GM12878 (cell line): Measurements from ENCODE around the gene KLK3. TPM values are rescaled to one million over a fixed set of nuclear protein-coding genes. Genes with fewer than 3 reads are reported as not detected.

Experiments
- ATAC-seq: fragments of 200-7000 bp; cut with Tn5 transposase; 3 replicates; pipeline ENCODE4 v1.9.1; 2020; ENCODE audit warnings: mild to moderate bottlenecking, moderate library complexity
- BruUV-seq: library from RNA; stranded (reverse); fragments of 400-500 nt; replicated peaks from 2 replicates; lab custom pipeline; 2021; lab: Mats Ljungman, UMichigan
- CTCF ChIA-PET: fragments of 300-600 bp; sonication (Branson Sonifier 250); formaldehyde crosslinking; extraction: SDS; loops from one replicate; lab custom pipeline; 2021; ENCODE audit warnings: inconsistent platforms; lab: Yijun Ruan, JAX
- POLR2A ChIA-PET: fragments of 350-600 bp; formaldehyde crosslinking; extraction: SDS; loops from one replicate; lab custom pipeline; 2021; ENCODE audit warnings: inconsistent platforms; lab: Charles Lee
- RAD21 ChIA-PET: fragments of 300-600 bp; sonication (Branson Sonifier 250); formaldehyde crosslinking; loops from one replicate; lab custom pipeline; 2023; ENCODE audit warnings: antibody characterized with exemption; ENCODE audit not compliant: unreplicated experiment; lab: Charles Lee
- SMC1A ChIA-PET: fragments of 300-600 bp; sonication (Branson Sonifier 250); formaldehyde crosslinking; loops from one replicate; lab custom pipeline; 2023; ENCODE audit not compliant: unreplicated experiment, uncharacterized antibody; lab: Charles Lee
- DNase-seq: peaks from one replicate; pipeline ENCODE4 v3.0.0-alpha.2; 2011; ENCODE audit warnings: low read depth, low spot score
- FAIRE-seq: peaks from 3 replicates; lab custom pipeline; 2011; peaks lifted over from hg19 to GRCh38; lab: Jason Lieb, UNC
- H2AFZ ChIP-seq: 2 replicates; pipeline ENCODE4 v1.6.0; 2011; ENCODE audit warnings: low read depth, low read length, control low read depth; ENCODE audit not compliant: control insufficient read depth
- H3K27ac ChIP-seq: 2 replicates; pipeline ENCODE4 v1.5.1; 2011; ENCODE audit warnings: control low read depth; ENCODE audit not compliant: control insufficient read depth, insufficient read depth
- H3K27me3 ChIP-seq, 2 experiments: replicated peaks in 1 of 2; 2 replicates each; pipeline versions ENCODE4 v1.6.0 to v1.6.1; 2011; ENCODE audit warnings: low read length in 1 of 2; ENCODE audit not compliant: control insufficient read depth in 2 of 2, insufficient read depth in 2 of 2
- H3K36me3 ChIP-seq, 2 experiments: 2 replicates each; pipeline ENCODE4 v1.5.1; 2011; ENCODE audit warnings: low read length in 1 of 2; ENCODE audit not compliant: control insufficient read depth in 2 of 2, insufficient read depth in 2 of 2
- H3K4me1 ChIP-seq: 2 replicates; pipeline ENCODE4 v1.6.1; 2011; ENCODE audit warnings: mild to moderate bottlenecking, low read length, moderate library complexity, mixed read lengths; ENCODE audit not compliant: control insufficient read depth, insufficient read depth
- H3K4me2 ChIP-seq: 2 replicates; pipeline ENCODE4 v1.6.0; 2011; ENCODE audit warnings: control low read depth; ENCODE audit not compliant: control insufficient read depth, insufficient read depth
- H3K4me3 ChIP-seq: fragments of 200-600 bp; sonication (generic); 2 replicates; pipeline ENCODE4 v1.5.1; 2016
- H3K79me2 ChIP-seq: 2 replicates; pipeline ENCODE4 v1.6.0; 2011; ENCODE audit warnings: low read length; ENCODE audit not compliant: control insufficient read depth, insufficient read depth
- H3K9ac ChIP-seq: 2 replicates; pipeline ENCODE4 v1.8.0; 2011; ENCODE audit warnings: low read length, control low read depth, mixed read lengths; ENCODE audit not compliant: control insufficient read depth, insufficient read depth
- H3K9me3 ChIP-seq: replicated peaks from 3 replicates; pipeline ENCODE4 v1.5.1; 2011; ENCODE audit warnings: mild to moderate bottlenecking, low read length; ENCODE audit not compliant: control insufficient read depth, insufficient read depth
- H4K20me1 ChIP-seq: 2 replicates; pipeline ENCODE4 v1.6.0; 2011; ENCODE audit not compliant: control insufficient read depth, insufficient read depth
- CHD4 ChIP-seq: fragments of 200-600 bp; sonication (generic); IDR thresholded peaks from 2 replicates; pipeline ENCODE4 v1.6.1; 2016; ENCODE audit warnings: mild to moderate bottlenecking
- EZH2 ChIP-seq: IDR thresholded peaks from 2 replicates; pipeline ENCODE4 v1.6.1; 2012; ENCODE audit warnings: low read depth, mild to moderate bottlenecking, control low read depth, inconsistent platforms, low read length, borderline replicate concordance; ENCODE audit not compliant: control insufficient read depth
- PML ChIP-seq: IDR thresholded peaks from 2 replicates; pipeline ENCODE4 v1.6.1; 2012; ENCODE audit warnings: low read length, inconsistent platforms
- WGBS: methylation state at CpG from one replicate; pipeline ENCODE4 v1.1.6; 2016; ENCODE audit warnings: low lambda C conversion rate; ENCODE audit not compliant: insufficient replicate concordance, insufficient coverage; ENCODE audit errors: missing lambda C conversion rate; 5-methylcytosine and 5-hydroxymethylcytosine counted together
- in situ Hi-C: fragments of 300-500 bp; cut with MboI; formaldehyde crosslinking; loops from 9 replicates; pipeline ENCODE4 v1.14.3; 2018; ENCODE audit warnings: mixed read lengths
- intact Hi-C: fragments of 100-400 bp; cut with micrococcal nuclease; formaldehyde crosslinking; loops from one replicate; pipeline ENCODE4 v1.14.2; 2022; ENCODE audit not compliant: unreplicated experiment
- polyA plus RNA-seq, 11 experiments: library from polyadenylated mRNA; depleted of rRNA in 4 of 11; unstranded in 6 of 11; stranded (reverse) in 5 of 11; fragments of >200 nt; fragmentation: Nextera tagmentation in 4 of 11; fragmentation: Illumina TruSeq in 1 of 11; extraction: Ambion mirVana in 4 of 11; extraction: Trizol in 1 of 11; gene quantifications; 1 replicate in 1 of 11; 2 replicates in 10 of 11; pipeline versions ENCODE4 v1.2.1 to v1.2.3, GENCODE V29; 2011 to 2016; ENCODE audit warnings: inconsistent platforms in 2 of 11, missing spikeins in 2 of 11, low read depth in 1 of 11
- total RNA-seq, 4 experiments: library from RNA; depleted of rRNA in 3 of 4; stranded (reverse); fragments of >200 nt in 3 of 4; fragmentation: Illumina TruSeq in 1 of 4; extraction: Trizol in 1 of 4; gene quantifications; 2 replicates each; pipeline versions ENCODE4 v1.2.1 to v1.2.3, GENCODE V29; 2013 to 2021
- TF ChIP-seq, protein P1 (sequence below): fragments of 450-650 bp; IDR thresholded peaks from 2 replicates; pipeline ENCODE4 v1.6.1; 2017; ENCODE audit warnings: mild to moderate bottlenecking, moderate library complexity
- TF ChIP-seq, protein P2 (sequence below): IDR thresholded peaks from 2 replicates; pipeline ENCODE4 v1.6.1; 2012; ENCODE audit warnings: improper control_type of control experiment, low read depth, low read length; ENCODE audit not compliant: insufficient replicate concordance
- TF ChIP-seq, protein P3 (sequence below): fragments of 150-350 bp; IDR thresholded peaks from 2 replicates; pipeline ENCODE4 v1.6.1; 2016; ENCODE audit warnings: low read depth, low read length
- TF ChIP-seq, protein P4 (sequence below): fragments of 450-650 bp; IDR thresholded peaks from 2 replicates; pipeline ENCODE4 v1.6.1; 2017; ENCODE audit warnings: antibody characterized with exemption, mild to moderate bottlenecking, moderate library complexity

The KLK3 gene
- total and polyA plus RNA-seq, 10 of the 15 experiments (the other 5 are each of a cell fraction or from before 2014, with no cell fraction given): 0.31 TPM; not detected in 9

DNA sequence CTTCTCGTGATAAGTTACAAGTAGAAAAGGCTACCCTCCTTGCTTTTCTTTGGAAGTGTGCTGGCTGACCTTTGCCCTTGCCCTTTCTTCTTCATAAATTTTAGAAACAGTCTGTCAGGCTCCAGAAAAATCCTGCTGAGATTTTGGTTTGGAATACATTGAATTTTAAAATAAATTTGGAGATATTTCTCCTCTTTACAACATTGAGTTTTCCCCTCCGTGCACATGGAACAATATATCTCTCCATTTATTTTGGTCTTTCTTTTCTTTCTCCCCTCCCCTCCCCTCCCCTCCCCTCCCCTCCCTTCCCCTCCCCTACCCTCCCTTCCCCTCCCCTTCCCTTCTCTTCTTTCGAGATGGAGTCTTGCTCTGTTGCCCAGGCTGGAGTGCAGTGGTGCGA, 47.9 kb downstream of the KLK3 start:
- DNase-seq: no peak
- ChIA-PET RAD21 (interaction anchor here (1.6 kb wide), 1 partner anchor 19 kb away, joined by 4 read pairs; no protein-coding TSS in a partner anchor), POLR2A (no interaction called here), CTCF (no interaction called here), SMC1A (interaction anchor here (1.7 to 3.8 kb wide), 2 partner anchors 19 to 197 kb away, joined by 3 to 32 read pairs; no protein-coding TSS in a partner anchor)
- Histone ChIP-seq H3K4me1 (peaks cover 5% of the 10 kb centered on the region), H3K9me3 (no peaks in the 10 kb centered on the region; the same call in 2 of the 3 replicates), H3K4me3 (no peak overlapping the region), H3K79me2 (no peaks in the 10 kb centered on the region), H3K27ac (no peak overlapping the region), H4K20me1 (no peaks in the 10 kb centered on the region), H3K9ac (no peak overlapping the region), H2AFZ (no peak overlapping the region), H3K36me3 (no peaks in the 10 kb centered on the region), H3K4me2 (no peak overlapping the region), H3K27me3 (no peaks in the 10 kb centered on the region)
- intact Hi-C loops (no loop called here), in situ Hi-C loops (no loop called here)
- FAIRE-seq: no peak
- WGBS: 93% methylated on average over 3 of the region's 4 CpGs
- no TSS peak for BruUV-seq
- no peak for ATAC-seq
- TF ChIP-seq EZH2 (no peak), CHD4 (no peak), PML (no peak)
- TF ChIP-seq, protein P1, sequence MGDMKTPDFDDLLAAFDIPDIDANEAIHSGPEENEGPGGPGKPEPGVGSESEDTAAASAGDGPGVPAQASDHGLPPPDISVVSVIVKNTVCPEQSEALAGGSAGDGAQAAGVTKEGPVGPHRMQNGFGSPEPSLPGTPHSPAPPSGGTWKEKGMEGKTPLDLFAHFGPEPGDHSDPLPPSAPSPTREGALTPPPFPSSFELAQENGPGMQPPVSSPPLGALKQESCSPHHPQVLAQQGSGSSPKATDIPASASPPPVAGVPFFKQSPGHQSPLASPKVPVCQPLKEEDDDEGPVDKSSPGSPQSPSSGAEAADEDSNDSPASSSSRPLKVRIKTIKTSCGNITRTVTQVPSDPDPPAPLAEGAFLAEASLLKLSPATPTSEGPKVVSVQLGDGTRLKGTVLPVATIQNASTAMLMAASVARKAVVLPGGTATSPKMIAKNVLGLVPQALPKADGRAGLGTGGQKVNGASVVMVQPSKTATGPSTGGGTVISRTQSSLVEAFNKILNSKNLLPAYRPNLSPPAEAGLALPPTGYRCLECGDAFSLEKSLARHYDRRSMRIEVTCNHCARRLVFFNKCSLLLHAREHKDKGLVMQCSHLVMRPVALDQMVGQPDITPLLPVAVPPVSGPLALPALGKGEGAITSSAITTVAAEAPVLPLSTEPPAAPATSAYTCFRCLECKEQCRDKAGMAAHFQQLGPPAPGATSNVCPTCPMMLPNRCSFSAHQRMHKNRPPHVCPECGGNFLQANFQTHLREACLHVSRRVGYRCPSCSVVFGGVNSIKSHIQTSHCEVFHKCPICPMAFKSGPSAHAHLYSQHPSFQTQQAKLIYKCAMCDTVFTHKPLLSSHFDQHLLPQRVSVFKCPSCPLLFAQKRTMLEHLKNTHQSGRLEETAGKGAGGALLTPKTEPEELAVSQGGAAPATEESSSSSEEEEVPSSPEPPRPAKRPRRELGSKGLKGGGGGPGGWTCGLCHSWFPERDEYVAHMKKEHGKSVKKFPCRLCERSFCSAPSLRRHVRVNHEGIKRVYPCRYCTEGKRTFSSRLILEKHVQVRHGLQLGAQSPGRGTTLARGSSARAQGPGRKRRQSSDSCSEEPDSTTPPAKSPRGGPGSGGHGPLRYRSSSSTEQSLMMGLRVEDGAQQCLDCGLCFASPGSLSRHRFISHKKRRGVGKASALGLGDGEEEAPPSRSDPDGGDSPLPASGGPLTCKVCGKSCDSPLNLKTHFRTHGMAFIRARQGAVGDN: no peak
- TF ChIP-seq, protein P2, sequence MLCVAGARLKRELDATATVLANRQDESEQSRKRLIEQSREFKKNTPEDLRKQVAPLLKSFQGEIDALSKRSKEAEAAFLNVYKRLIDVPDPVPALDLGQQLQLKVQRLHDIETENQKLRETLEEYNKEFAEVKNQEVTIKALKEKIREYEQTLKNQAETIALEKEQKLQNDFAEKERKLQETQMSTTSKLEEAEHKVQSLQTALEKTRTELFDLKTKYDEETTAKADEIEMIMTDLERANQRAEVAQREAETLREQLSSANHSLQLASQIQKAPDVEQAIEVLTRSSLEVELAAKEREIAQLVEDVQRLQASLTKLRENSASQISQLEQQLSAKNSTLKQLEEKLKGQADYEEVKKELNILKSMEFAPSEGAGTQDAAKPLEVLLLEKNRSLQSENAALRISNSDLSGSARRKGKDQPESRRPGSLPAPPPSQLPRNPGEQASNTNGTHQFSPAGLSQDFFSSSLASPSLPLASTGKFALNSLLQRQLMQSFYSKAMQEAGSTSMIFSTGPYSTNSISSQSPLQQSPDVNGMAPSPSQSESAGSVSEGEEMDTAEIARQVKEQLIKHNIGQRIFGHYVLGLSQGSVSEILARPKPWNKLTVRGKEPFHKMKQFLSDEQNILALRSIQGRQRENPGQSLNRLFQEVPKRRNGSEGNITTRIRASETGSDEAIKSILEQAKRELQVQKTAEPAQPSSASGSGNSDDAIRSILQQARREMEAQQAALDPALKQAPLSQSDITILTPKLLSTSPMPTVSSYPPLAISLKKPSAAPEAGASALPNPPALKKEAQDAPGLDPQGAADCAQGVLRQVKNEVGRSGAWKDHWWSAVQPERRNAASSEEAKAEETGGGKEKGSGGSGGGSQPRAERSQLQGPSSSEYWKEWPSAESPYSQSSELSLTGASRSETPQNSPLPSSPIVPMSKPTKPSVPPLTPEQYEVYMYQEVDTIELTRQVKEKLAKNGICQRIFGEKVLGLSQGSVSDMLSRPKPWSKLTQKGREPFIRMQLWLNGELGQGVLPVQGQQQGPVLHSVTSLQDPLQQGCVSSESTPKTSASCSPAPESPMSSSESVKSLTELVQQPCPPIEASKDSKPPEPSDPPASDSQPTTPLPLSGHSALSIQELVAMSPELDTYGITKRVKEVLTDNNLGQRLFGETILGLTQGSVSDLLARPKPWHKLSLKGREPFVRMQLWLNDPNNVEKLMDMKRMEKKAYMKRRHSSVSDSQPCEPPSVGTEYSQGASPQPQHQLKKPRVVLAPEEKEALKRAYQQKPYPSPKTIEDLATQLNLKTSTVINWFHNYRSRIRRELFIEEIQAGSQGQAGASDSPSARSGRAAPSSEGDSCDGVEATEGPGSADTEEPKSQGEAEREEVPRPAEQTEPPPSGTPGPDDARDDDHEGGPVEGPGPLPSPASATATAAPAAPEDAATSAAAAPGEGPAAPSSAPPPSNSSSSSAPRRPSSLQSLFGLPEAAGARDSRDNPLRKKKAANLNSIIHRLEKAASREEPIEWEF: no peak
- TF ChIP-seq, protein P3, sequence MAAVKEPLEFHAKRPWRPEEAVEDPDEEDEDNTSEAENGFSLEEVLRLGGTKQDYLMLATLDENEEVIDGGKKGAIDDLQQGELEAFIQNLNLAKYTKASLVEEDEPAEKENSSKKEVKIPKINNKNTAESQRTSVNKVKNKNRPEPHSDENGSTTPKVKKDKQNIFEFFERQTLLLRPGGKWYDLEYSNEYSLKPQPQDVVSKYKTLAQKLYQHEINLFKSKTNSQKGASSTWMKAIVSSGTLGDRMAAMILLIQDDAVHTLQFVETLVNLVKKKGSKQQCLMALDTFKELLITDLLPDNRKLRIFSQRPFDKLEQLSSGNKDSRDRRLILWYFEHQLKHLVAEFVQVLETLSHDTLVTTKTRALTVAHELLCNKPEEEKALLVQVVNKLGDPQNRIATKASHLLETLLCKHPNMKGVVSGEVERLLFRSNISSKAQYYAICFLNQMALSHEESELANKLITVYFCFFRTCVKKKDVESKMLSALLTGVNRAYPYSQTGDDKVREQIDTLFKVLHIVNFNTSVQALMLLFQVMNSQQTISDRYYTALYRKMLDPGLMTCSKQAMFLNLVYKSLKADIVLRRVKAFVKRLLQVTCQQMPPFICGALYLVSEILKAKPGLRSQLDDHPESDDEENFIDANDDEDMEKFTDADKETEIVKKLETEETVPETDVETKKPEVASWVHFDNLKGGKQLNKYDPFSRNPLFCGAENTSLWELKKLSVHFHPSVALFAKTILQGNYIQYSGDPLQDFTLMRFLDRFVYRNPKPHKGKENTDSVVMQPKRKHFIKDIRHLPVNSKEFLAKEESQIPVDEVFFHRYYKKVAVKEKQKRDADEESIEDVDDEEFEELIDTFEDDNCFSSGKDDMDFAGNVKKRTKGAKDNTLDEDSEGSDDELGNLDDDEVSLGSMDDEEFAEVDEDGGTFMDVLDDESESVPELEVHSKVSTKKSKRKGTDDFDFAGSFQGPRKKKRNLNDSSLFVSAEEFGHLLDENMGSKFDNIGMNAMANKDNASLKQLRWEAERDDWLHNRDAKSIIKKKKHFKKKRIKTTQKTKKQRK: no peak
- TF ChIP-seq, protein P4, sequence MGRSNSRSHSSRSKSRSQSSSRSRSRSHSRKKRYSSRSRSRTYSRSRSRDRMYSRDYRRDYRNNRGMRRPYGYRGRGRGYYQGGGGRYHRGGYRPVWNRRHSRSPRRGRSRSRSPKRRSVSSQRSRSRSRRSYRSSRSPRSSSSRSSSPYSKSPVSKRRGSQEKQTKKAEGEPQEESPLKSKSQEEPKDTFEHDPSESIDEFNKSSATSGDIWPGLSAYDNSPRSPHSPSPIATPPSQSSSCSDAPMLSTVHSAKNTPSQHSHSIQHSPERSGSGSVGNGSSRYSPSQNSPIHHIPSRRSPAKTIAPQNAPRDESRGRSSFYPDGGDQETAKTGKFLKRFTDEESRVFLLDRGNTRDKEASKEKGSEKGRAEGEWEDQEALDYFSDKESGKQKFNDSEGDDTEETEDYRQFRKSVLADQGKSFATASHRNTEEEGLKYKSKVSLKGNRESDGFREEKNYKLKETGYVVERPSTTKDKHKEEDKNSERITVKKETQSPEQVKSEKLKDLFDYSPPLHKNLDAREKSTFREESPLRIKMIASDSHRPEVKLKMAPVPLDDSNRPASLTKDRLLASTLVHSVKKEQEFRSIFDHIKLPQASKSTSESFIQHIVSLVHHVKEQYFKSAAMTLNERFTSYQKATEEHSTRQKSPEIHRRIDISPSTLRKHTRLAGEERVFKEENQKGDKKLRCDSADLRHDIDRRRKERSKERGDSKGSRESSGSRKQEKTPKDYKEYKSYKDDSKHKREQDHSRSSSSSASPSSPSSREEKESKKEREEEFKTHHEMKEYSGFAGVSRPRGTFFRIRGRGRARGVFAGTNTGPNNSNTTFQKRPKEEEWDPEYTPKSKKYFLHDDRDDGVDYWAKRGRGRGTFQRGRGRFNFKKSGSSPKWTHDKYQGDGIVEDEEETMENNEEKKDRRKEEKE: no peak
- TF ChIP-seq, all 136 proteins: peak for 0
